Endodermal cell (in vitro differentiated cells): Measurements from ENCODE around the gene RAB9B. TPM values are rescaled to one million over a fixed set of nuclear protein-coding genes. Genes with fewer than 3 reads are reported as not detected.

ENCODE experiments used
- DNase-seq: peaks from one replicate; pipeline ENCODE4 v3.0.0-alpha.2; 2017
- H3K27ac ChIP-seq: 2 replicates; pipeline ENCODE4 v1.5.1; 2013; ENCODE audit warnings: mild to moderate bottlenecking, low read depth, low read length, moderate library complexity
- H3K27me3 ChIP-seq: 2 replicates; pipeline ENCODE4 v1.6.1; 2013; ENCODE audit warnings: mild to moderate bottlenecking, low read length, moderate library complexity; ENCODE audit not compliant: insufficient read depth, control insufficient read depth, poor library complexity, severe bottlenecking
- H3K36me3 ChIP-seq: 2 replicates; pipeline ENCODE4 v1.7.0; 2013; ENCODE audit warnings: mild to moderate bottlenecking, low read length, moderate library complexity; ENCODE audit not compliant: control insufficient read depth, insufficient read depth
- H3K4me1 ChIP-seq: one replicate; pipeline ENCODE4 v1.7.0; 2013; ENCODE audit warnings: low read length; ENCODE audit not compliant: control insufficient read depth, insufficient read depth
- H3K4me3 ChIP-seq: 2 replicates; pipeline ENCODE4 v1.5.1; 2013; ENCODE audit warnings: mild to moderate bottlenecking, low read length, moderate library complexity
- H3K9ac ChIP-seq: 2 replicates; pipeline ENCODE4 v1.6.1; 2013; ENCODE audit warnings: mild to moderate bottlenecking, low read length, moderate library complexity; ENCODE audit not compliant: poor library complexity, severe bottlenecking; ENCODE audit errors: extremely low read depth
- H3K9me3 ChIP-seq: 2 replicates; pipeline ENCODE4 v1.6.1; 2013; ENCODE audit warnings: mild to moderate bottlenecking, low read length, moderate library complexity; ENCODE audit not compliant: control insufficient read depth
- H3K27ac Mint-ChIP-seq: 2 replicates; pipeline ENCODE4 v1.8.0; 2020; ENCODE audit warnings: mixed read lengths
- H3K27me3 Mint-ChIP-seq: 2 replicates; pipeline ENCODE4 v1.8.0; 2021; ENCODE audit warnings: mild to moderate bottlenecking, mixed read lengths; ENCODE audit not compliant: insufficient read depth
- H3K36me3 Mint-ChIP-seq: 2 replicates; pipeline ENCODE4 v1.8.0; 2020; ENCODE audit warnings: low read depth, mixed read lengths
- H3K4me1 Mint-ChIP-seq: 2 replicates; pipeline ENCODE4 v1.8.0; 2020; ENCODE audit warnings: mixed read lengths
- H3K4me3 Mint-ChIP-seq: 2 replicates; pipeline ENCODE4 v1.8.0; 2020; ENCODE audit warnings: mild to moderate bottlenecking, moderate library complexity, mixed read lengths
- H3K9me3 Mint-ChIP-seq: 2 replicates; pipeline ENCODE4 v1.8.0; 2020; ENCODE audit warnings: mild to moderate bottlenecking, mixed read lengths
- WGBS, 2 experiments: methylation state at CpG; one replicate each; pipeline versions ENCODE4 v1.1.5 to v1.1.7; 2013; ENCODE audit warnings: missing lambda C conversion rate in 2 of 2, mixed read lengths in 1 of 2; ENCODE audit not compliant: insufficient coverage in 1 of 2, insufficient read length in 1 of 2; 5-methylcytosine and 5-hydroxymethylcytosine counted together
- total RNA-seq, 2 donors: library from RNA; stranded (reverse); fragmentation: NEBNext Ultra II Directional in 1 of 2; extraction: Animal tissue kit (Norgen Biotek cat#: 25700) in 1 of 2; gene quantifications; 2 replicates in 1 of 2; 3 replicates in 1 of 2; pipeline ENCODE4 v1.2.1, GENCODE V29; 2021
- TF ChIP-seq, protein P1 (sequence below): fragments of 200-600 bp; sonication (generic); conservative IDR thresholded peaks from 2 replicates; pipeline ENCODE4 v1.5.0; 2021; ENCODE audit warnings: antibody characterized with exemption, mild to moderate bottlenecking

RAB9B gene
- total RNA-seq, 2 donors from 2014 or later, result 0.42 to 0.64 TPM

DNA sequence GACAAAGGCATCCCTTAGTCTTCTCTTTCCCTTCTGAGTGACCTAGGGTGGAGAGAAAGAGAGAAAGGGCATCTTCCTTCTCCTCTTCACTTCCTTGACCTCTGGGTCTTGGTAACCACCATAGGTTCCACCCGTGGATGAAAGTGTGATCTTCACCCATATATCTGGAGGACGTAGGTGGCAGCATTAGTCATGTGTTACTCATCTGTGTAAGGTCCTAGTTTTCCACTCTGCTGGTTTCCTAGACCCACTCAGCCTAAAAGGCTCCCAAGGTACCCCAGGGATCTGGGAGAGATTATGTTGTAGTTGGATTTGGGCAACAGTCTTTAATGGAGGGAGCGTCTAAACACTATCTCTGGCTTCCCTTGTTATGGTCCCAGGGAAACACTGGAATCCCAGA lies 45.5 kb upstream of the RAB9B start:
- peaks cover 10% of the 10 kb centered on the region for H3K9me3 Mint-ChIP-seq
- TF ChIP-seq, protein P1, sequence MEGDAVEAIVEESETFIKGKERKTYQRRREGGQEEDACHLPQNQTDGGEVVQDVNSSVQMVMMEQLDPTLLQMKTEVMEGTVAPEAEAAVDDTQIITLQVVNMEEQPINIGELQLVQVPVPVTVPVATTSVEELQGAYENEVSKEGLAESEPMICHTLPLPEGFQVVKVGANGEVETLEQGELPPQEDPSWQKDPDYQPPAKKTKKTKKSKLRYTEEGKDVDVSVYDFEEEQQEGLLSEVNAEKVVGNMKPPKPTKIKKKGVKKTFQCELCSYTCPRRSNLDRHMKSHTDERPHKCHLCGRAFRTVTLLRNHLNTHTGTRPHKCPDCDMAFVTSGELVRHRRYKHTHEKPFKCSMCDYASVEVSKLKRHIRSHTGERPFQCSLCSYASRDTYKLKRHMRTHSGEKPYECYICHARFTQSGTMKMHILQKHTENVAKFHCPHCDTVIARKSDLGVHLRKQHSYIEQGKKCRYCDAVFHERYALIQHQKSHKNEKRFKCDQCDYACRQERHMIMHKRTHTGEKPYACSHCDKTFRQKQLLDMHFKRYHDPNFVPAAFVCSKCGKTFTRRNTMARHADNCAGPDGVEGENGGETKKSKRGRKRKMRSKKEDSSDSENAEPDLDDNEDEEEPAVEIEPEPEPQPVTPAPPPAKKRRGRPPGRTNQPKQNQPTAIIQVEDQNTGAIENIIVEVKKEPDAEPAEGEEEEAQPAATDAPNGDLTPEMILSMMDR, result no peak
- no peak overlapping the region for H3K27ac ChIP-seq
- 90% methylated on average over 3 of the region's 3 CpGs; no CpG with 5 or more reads in 1 of the 2 experiments for WGBS, 2 experiments
- H3K27ac Mint-ChIP-seq, result no peak overlapping the region
- H3K4me3 ChIP-seq, result no peak overlapping the region
- no peak for DNase-seq
- no peaks in the 10 kb centered on the region for H3K36me3 ChIP-seq
- H3K9me3 ChIP-seq, result no peaks in the 10 kb centered on the region
- peaks cover 12% of the 10 kb centered on the region for H3K27me3 Mint-ChIP-seq
- H3K4me1 ChIP-seq, result no peaks in the 10 kb centered on the region
- H3K4me3 Mint-ChIP-seq, result no peak overlapping the region
- H3K36me3 Mint-ChIP-seq, result no peaks in the 10 kb centered on the region
- no peaks in the 10 kb centered on the region for H3K4me1 Mint-ChIP-seq
- H3K9ac ChIP-seq, result no peak overlapping the region
- no peaks in the 10 kb centered on the region for H3K27me3 ChIP-seq

DNA sequence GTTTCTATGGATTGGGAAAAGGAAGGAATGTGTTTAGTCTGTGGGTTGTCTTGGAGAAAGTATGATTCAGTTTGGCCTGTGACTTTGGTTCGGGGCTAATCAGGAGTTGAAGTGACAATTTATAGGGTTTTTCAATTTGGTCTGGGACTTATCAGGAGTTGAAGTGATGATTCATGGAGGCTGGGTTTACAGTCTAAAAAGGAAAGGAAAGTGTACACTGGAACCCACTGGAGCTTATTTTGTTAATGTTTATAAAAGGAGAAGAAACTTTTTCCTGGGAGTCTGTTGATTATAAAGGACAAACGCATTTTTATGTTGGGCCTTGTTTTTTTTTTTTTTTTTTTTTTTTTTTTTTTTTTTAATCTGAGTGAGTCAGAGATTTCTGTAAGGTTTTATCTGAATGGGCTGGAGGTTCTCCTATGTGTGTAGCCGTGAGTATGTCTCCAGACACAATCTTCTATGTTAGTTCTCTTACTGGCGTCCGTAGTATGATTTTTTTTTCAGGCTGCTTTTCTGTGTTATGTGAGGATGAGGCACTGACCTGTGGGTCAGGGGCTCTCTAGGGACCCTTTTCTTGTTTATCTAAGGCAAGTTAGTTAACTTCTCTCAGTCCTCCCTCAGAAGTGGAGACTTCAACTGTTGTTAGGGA lies 33.0 kb upstream of the RAB9B start:
- H3K9me3 Mint-ChIP-seq, result peaks cover 18% of the 10 kb centered on the region
- no peaks in the 10 kb centered on the region for H3K36me3 Mint-ChIP-seq
- Histone ChIP-seq H3K9me3 (no peaks in the 10 kb centered on the region), H3K4me1 (no peaks in the 10 kb centered on the region), H3K36me3 (no peaks in the 10 kb centered on the region), H3K27ac (no peak overlapping the region), H3K4me3 (no peak overlapping the region), H3K9ac (no peak overlapping the region), H3K27me3 (no peaks in the 10 kb centered on the region)
- 88% methylated on average over 5 of the region's 5 CpGs; no CpG with 5 or more reads in 1 of the 2 experiments for WGBS, 2 experiments
- no peak for DNase-seq
- no peak overlapping the region for H3K27ac Mint-ChIP-seq
- peaks cover 5% of the 10 kb centered on the region for H3K27me3 Mint-ChIP-seq
- TF ChIP-seq, protein P1, result no peak
- H3K4me3 Mint-ChIP-seq, result no peak overlapping the region
- H3K4me1 Mint-ChIP-seq, result no peaks in the 10 kb centered on the region

DNA sequence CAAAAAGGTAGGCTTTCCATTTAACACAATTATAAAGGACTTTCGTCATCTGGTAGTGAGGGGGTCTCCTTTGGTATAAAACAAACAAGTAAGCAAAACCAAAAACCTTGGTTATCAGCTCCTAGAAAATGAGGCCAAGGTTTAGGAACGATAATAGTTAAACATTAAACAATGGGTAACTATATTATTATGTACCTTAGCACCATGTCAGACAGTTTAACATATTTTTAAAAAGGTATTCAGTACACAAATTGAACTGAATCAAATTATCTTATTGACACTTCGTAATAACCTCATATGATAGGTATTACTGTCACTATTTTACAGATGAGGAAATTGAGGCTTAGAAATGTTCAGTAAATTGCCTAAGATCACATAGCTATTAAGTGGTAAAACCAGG lies 32.1 kb upstream of the RAB9B start:
- H3K4me1 Mint-ChIP-seq, result no peaks in the 10 kb centered on the region
- H3K36me3 Mint-ChIP-seq, result no peaks in the 10 kb centered on the region
- no peaks in the 10 kb centered on the region for H3K36me3 ChIP-seq
- peaks cover 13% of the 10 kb centered on the region for H3K27me3 Mint-ChIP-seq
- no peak overlapping the region for H3K27ac Mint-ChIP-seq
- WGBS, 2 experiments, result no CpG with 5 or more reads among the region's 3 CpGs
- no peak overlapping the region for H3K4me3 Mint-ChIP-seq
- H3K9me3 Mint-ChIP-seq, result peaks cover 18% of the 10 kb centered on the region
- no peak overlapping the region for H3K9ac ChIP-seq
- no peak overlapping the region for H3K4me3 ChIP-seq
- H3K4me1 ChIP-seq, result no peaks in the 10 kb centered on the region
- no peak overlapping the region for H3K27ac ChIP-seq
- no peaks in the 10 kb centered on the region for H3K27me3 ChIP-seq
- DNase-seq, result no peak
- no peaks in the 10 kb centered on the region for H3K9me3 ChIP-seq
- TF ChIP-seq, protein P1, result no peak
